ENCODE results near the gene IQSEC1. TPM values are rescaled to one million over a fixed set of nuclear protein-coding genes. Genes with fewer than 3 reads are reported as not detected.
A peak's percentile ranks its signal among the peaks of the same experiment; 100 is the strongest.

The IQSEC1 gene
- total and polyA plus RNA-seq, 9 of the 15 experiments (the other 6 are each of a cell fraction or from before 2014, with no cell fraction given): 0.56 to 39.0 (median 6.8) TPM

GRCh38 chr3:12868039-12869034, 204.9 kb downstream of the IQSEC1 start (continued):
- TF ChIP-seq STAT6 (CRISPR knock-in tag; IDR thresholded peaks at IDR 0.05) (peak; percentile 97; the same call in 1 of the 2 replicates), KLF16 (IDR thresholded peaks at IDR 0.05) (peak; percentile 73; the same call in 1 of the 2 replicates), ZBTB7A (IDR thresholded peaks at IDR 0.05; ENCODE audit: borderline replicate concordance, control insufficient read depth, low read depth, low read length) (peak; percentile 18), SAFB (IDR thresholded peaks at IDR 0.05; ENCODE audit: borderline replicate concordance, low read depth, low read length) (0 out of 2 replicates have a peak, but pooled peaks have one; percentile 21), GABPA (tag; conservative IDR thresholded peaks at IDR 0.05; ENCODE audit: low read depth) (no peak; the same call in 1 of the 2 replicates), ATF3 (IDR thresholded peaks at IDR 0.05) (peak; percentile 98), ATF3 (CRISPR knock-in tag; conservative IDR thresholded peaks at IDR 0.05) (no peak; the same call in none of the 2 replicates), TARDBP (IDR thresholded peaks at IDR 0.05) (0 out of 2 replicates have a peak, but pooled peaks have one; percentile 52), USF2 (CRISPR knock-in tag; IDR thresholded peaks at IDR 0.05) (peak; percentile 85)
